ENCODE data around the gene RAD23A. TPM values are rescaled to one million over a fixed set of nuclear protein-coding genes. Genes with fewer than 3 reads are reported as not detected.

The RAD23A gene
- total and polyA plus RNA-seq, 8 donors, result 65.3 to 118 (median 75.6) TPM

- peaks cover 31 to 76% of the 10 kb centered on the region in 2 donors for H3K4me1 ChIP-seq
- H3K4me3 ChIP-seq, result peak overlapping the region in 1 of 2 donors; percentile 89
- no peaks in the 10 kb centered on the region for H3K27me3 ChIP-seq
- H3K9me3 ChIP-seq, result no peaks in the 10 kb centered on the region
- DNase-seq (no peak), ATAC-seq (no peak)
- peaks cover 4 to 61% of the 10 kb centered on the region in 2 donors for H3K36me3 ChIP-seq
- H3K27ac ChIP-seq, result peak overlapping the region in 1 of 2 donors; percentile 93
- TF ChIP-seq CTCF (IDR thresholded peaks at IDR 0.05), result no peak
- intact Hi-C loops (cut with DNase I), result no loop called here
Observed at GRCh38 chr19:12940897-12941296, 4.8 kb upstream of the RAD23A start.

GRCh38 chr19:12943437-12944044 is 2.1 kb upstream of the RAD23A start:
- Histone ChIP-seq H3K36me3 (peaks cover 4 to 71% of the 10 kb centered on the region in 2 donors), H3K9me3 (no peaks in the 10 kb centered on the region), H3K27me3 (no peaks in the 10 kb centered on the region), H3K4me3 (peak overlapping the region in 1 of 2 donors; percentile 18), H3K4me1 (peaks cover 26 to 83% of the 10 kb centered on the region in 2 donors), H3K27ac (peak overlapping the region; percentile 7 to 18)
- no peak for DNase-seq
- intact Hi-C loops (cut with DNase I), result no loop called here
- no peak for ATAC-seq
- TF ChIP-seq CTCF (IDR thresholded peaks at IDR 0.05), result no peak

- Histone ChIP-seq H3K9me3 (no peaks in the 10 kb centered on the region), H3K27me3 (no peaks in the 10 kb centered on the region), H3K4me1 (peaks cover 26 to 88% of the 10 kb centered on the region in 2 donors), H3K27ac (no peak overlapping the region), H3K36me3 (peaks cover 4 to 77% of the 10 kb centered on the region in 2 donors), H3K4me3 (peak overlapping the region in 1 of 2 donors; percentile 18)
- no peak for DNase-seq
- intact Hi-C loops (cut with DNase I), result no loop called here
- no peak for TF ChIP-seq CTCF (IDR thresholded peaks at IDR 0.05)
- ATAC-seq, result no peak
Observed at GRCh38 chr19:12944104-12944674, 1.5 kb upstream of the RAD23A start.

- peaks cover 0 to 77% of the 10 kb centered on the region in 2 donors for H3K36me3 ChIP-seq
Observed at GRCh38 chr19:12946092-12946721, 545 bp downstream of the RAD23A start.

More at GRCh38 chr19:12946092-12946721, 545 bp downstream of the RAD23A start:
- peak overlapping the region; percentile 85 to 93 for H3K4me3 ChIP-seq
- peaks cover 10 to 88% of the 10 kb centered on the region in 2 donors for H3K4me1 ChIP-seq
- intact Hi-C loops (cut with DNase I), result no loop called here
- no peaks in the 10 kb centered on the region for H3K27me3 ChIP-seq
- H3K9me3 ChIP-seq, result no peaks in the 10 kb centered on the region
- peak overlapping the region; percentile 90 to 94 for H3K27ac ChIP-seq
- DNase-seq (peak; percentile 36 to 92 (median 78)), ATAC-seq (peak; percentile 89)
- no peak for TF ChIP-seq CTCF (IDR thresholded peaks at IDR 0.05)

All from left lung (tissue), 10 donors.